ENCODE measurements around the gene KPNA3.

- TF ChIP-seq CTCF (conservative IDR thresholded peaks at IDR 0.05) (no peak), EZH2 (IDR thresholded peaks at IDR 0.05; ENCODE audit: low read depth) (no peak)
Measured at GRCh38 chr13:49831455-49831854, 39.0 kb upstream of the KPNA3 start.
